RWPE1 (cell line): ENCODE results near the gene THBD.

Source experiments
- CTCF ChIA-PET: fragments of 350-600 bp; sonication (Branson Sonifier 250); formaldehyde crosslinking; extraction: SDS; loops from one replicate; lab custom pipeline; 2021; lab: Yijun Ruan, JAX
- POLR2A ChIA-PET: fragments of 400-600 bp; formaldehyde crosslinking; extraction: SDS; loops from one replicate; lab custom pipeline; 2020; ENCODE audit warnings: antibody characterized with exemption; ENCODE audit not compliant: low non-redundant PET; lab: Yijun Ruan, JAX
- DNase-seq: peaks from one replicate; pipeline ENCODE4 v3.0.0; 2012; ENCODE audit warnings: low spot score
- H3K27ac ChIP-seq: fragments of 450-650 bp; 2 replicates; pipeline ENCODE4 v1.5.1; 2017
- CTCF ChIP-seq: fragments of 450-650 bp; conservative IDR thresholded peaks from 2 replicates; pipeline ENCODE4 v1.5.1; 2017; ENCODE audit warnings: low read depth, mild to moderate bottlenecking

Gene THBD

DNA sequence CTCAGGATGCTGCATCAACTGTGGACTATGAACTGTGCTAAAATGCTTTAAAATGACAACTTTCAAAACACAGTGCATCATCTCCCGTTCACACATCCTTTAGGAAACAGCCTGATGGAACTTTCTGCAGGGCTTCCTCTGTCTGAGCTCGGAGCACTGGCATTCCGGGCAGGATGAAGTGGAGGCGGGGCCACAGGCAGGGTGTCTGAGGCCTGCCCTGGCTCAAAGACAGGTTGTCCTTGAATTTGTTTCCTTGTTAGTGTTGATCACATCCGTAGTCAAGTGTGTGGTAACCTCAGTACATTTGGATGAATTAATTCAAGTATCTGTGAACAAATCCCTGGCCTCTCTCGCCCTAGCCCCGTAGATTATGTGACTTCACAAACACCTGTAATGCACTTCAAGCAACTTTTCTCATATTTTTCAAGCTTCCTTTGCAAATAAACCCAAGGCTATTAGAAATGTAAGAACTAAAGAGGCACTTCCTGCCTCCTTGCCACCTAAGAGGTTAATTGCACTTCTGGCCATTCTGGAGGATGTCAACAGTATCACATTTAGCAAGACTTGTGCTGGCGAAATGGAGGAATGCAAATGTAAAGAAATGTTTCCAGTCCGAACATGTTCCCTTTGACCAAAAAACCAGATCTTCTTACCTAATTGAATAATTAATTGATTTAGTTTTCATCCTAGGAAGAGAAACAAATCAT lies 33.5 kb upstream of the THBD start:
- peak overlapping the region; percentile 28; the same call in 1 of the 2 replicates for H3K27ac ChIP-seq
- no peak for TF ChIP-seq CTCF
- ChIA-PET POLR2A (no interaction called here), CTCF (no interaction called here)
- DNase-seq = no peak

GRCh38 chr20:23081263-23081819 lies 31.9 kb upstream of the THBD start:
- H3K27ac ChIP-seq = no peak overlapping the region
- DNase-seq = no peak
- CTCF ChIA-PET = no interaction called here
- no peak for TF ChIP-seq CTCF
- POLR2A ChIA-PET = no interaction called here

GRCh38 chr20:23080521-23080920 lies 31.0 kb upstream of the THBD start:
- DNase-seq = no peak
- CTCF ChIA-PET = no interaction called here
- no peak for TF ChIP-seq CTCF
- no peak overlapping the region for H3K27ac ChIP-seq
- POLR2A ChIA-PET = interaction anchor here (0.7 kb wide), 1 partner anchor 16 kb away, joined by 3 read pairs; no protein-coding TSS in a partner anchor

DNA sequence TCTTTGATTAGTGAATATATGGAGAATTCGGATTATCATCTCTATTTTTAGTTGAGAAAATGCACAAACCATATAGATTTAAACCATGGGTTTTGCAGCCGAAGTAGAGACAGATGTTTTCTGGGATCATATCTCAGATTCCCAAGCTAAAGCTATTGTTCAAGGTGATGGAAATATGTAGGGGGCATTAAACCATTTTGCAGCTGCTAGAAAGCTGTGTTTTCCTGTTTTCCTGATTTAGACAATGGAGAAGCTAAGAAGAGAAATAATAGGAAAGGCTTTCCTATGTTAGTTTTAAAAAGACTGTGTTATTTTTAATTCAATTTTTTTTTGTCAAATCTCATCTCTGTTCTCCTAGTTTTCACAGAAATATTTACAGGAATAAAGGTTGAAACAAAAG lies 30.5 kb upstream of the THBD start:
- POLR2A ChIA-PET = no interaction called here
- CTCF ChIA-PET = no interaction called here
- DNase-seq = no peak
- H3K27ac ChIP-seq = no peak overlapping the region
- no peak for TF ChIP-seq CTCF

GRCh38 chr20:23079016-23079351 lies 29.5 kb upstream of the THBD start:
- ChIA-PET POLR2A (no interaction called here), CTCF (no interaction called here)
- DNase-seq = no peak
- no peak overlapping the region for H3K27ac ChIP-seq
- no peak for TF ChIP-seq CTCF

GRCh38 chr20:23078351-23079015 lies 29.0 kb upstream of the THBD start:
- no peak overlapping the region for H3K27ac ChIP-seq
- POLR2A ChIA-PET = no interaction called here
- CTCF ChIA-PET = interaction anchor here (1.1 kb wide), 1 partner anchor 123 kb away, joined by 3 read pairs; no protein-coding TSS in a partner anchor
- DNase-seq = no peak
- no peak for TF ChIP-seq CTCF
